T-helper 1 cell (primary cell): Measurements from ENCODE around the gene HLA-DRB1.
"Not testable (repeated sequence)": the region's sequence is repeated elsewhere in the genome, so short reads cannot be mapped to it uniquely, and the experiment has no call there.

ENCODE experiments used
- DNase-seq, 5 donors: peaks; one replicate each; pipeline ENCODE4 v3.0.0-alpha.2; 2012 to 2020

The HLA-DRB1 gene

DNA sequence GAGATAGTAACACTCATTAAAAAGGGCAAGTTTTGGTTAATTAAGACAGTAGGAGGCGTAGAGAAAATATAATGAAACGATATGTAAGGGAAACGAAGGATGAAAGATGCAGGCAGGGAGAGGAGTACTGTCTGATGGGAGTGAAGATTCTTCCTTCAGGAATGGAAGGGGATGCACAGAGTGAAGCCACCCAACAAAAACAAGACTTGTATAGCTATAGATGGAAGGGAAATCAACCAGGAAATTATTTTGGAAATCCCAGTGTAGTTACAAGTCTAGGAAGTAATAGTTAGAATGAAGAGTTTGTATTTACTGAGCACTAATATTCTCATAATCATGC, 19.7 kb upstream of the HLA-DRB1 start:
- no peak for DNase-seq

DNA sequence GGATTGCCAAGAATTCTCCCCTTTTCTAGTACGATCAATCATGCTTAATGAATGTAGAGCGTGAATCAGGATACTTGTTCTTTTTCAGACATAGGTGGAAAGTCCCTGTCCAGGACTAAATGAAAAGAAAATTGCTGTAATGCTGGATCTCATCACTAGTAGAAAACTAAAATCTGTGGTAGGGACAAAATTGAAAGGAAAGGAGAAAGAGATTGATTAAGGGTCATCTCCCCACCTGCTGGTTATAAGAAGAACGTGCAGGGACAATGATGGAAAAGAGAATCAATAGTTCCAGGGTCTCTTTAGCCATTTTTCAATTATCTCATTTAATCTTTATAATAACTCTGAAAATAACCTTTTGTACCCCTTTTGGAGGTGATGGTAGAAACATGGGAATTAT, 18.7 kb upstream of the HLA-DRB1 start:
- no peak for DNase-seq

DNA sequence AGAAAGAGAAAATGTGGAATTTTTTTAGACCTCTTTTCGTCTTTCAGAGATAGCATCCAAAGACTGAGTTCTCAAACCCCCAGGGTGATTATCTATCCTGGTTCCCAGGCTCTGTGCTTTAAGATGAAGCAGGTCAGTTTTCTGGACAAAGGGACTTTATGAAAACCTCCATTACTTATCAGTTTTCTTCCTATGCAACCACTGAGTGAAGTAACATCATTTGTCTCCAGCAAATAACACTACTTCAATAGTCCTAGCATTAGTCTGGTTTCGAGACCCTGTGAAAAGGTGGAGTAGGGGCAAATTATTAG, 18.3 kb upstream of the HLA-DRB1 start:
- DNase-seq = no peak

DNA sequence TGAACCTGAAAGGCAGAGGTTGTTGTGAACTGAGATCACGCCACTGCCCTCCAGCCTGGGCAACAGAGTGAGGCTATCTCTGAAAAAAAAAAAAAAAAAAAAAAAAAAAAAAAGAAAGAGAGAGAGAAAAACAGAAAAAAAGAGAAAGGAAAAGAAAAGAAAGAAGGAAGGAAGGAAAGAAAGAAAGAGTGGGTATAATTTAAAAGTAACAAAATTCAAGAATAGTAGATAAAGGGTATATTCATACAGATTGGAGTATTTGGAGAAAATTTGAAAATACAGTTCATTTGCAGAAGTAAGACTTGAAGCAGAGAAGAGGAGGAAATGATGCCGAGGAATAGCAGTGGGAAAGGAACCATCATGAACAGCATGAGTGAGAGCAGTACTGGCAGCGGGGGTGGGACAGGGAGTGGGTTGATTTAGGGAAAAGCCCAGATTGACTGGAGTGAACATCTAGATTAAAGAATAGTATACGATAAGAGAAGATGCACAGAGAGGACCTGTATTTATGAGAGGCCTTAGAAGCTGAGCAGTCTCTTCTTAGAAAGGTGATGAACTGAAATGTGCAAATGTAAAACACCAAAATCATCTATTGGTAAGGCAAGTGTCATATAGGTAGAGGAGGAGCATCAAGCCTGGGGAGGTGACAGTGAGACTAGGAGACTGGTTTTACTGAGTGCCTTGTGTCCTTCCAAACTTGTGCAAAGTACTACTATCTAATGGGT, 17.8 kb upstream of the HLA-DRB1 start:
- DNase-seq = no peak

DNA sequence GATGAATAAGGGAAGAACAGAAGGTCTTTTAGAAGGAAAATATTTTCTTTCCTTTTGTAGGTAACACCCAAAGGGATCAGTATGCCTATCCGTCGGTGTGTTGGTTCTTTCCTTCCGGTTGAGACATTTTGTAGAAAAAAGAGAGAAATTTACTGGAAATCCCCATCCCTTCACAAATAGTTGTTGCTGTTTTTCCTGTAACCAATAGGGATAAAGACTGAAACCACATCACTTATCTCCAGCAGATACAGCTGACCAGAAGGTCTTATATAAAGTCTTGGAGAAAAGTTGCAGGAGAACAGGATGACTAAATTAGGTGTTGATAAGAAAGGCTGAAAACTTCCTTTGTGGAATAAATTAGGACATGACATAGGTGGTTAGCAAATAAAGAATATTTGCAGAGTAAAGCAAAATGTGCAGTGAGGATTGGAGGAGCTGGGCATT, 14.8 kb upstream of the HLA-DRB1 start:
- DNase-seq = peak in 1 of 5 donors; percentile 69

DNA sequence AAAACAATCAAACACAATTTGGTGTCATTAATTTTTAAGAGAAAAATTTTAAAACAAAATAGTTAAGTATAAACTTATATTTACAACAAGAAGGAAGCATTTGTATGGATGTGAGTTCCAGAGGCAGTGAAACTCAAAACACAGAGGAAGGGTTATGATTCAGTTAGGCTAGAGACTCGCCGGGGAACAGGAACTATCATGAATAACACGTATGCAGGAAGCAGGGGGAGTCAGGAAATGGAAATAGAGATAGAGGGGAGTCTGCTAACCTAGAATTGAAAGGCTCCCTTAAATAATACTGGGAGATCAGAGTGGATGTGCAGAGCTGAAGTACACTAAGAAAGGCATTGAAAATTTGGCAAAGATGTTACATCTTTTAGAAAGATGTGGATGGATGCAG, 14.2 kb upstream of the HLA-DRB1 start:
- peak in 1 of 5 donors; percentile 53 for DNase-seq

DNA sequence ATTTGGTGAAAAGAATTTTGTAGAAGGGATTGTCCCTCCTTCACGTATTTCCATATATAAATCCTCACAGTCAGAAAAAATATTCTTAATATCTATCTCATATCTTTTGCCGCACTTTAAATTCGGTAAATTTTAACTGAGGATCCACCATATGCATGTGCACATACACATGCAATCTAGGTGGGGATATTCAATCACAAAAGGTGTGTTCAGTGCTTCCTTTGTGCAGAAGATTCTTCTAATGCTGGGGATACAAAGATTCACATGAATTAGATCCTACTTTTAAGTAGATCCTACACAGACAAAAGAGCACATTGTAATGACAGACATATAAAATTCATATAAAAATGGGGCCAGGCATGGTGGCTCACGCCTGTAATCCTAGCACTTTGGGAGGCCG, 13.6 kb upstream of the HLA-DRB1 start:
- DNase-seq = no peak

DNA sequence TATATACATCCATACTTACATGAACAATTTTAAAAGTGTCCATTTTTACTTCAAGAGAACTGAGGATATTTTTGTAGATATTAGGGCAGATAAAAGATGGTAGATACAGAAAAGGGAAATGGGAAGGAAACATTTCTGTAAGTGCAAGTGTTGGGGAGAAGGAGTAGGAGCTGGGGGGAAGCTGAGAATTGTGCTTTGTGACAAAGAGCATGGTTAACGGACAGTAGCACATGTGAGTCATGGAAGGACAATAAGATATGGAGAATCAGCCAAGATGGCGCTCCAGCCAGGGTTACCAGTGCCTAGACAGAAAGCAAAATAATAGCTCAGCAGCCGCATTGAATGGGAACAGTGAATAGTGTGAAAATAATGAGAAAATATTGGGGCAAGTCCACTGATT, 12.7 kb upstream of the HLA-DRB1 start:
- DNase-seq = no peak

DNA sequence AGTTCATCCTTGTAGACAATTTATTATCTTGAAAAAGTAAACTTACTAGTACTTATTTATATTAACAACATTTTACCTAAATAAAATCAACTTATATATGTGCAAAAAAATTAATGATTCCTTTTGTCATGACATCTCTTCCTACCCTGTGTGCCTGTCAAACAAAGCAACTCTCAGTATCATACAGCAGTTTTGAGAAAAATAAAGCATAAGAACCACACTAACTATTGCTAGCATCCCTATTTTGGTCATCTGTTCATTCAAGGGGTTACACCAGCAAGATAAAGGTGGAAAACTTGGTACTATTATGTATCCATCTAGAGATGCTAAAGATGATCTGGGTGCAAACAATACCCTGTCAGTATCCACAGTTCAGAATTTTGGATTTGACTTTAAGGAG, 7.4 kb upstream of the HLA-DRB1 start:
- DNase-seq = peak in 1 of 5 donors; percentile 50

DNA sequence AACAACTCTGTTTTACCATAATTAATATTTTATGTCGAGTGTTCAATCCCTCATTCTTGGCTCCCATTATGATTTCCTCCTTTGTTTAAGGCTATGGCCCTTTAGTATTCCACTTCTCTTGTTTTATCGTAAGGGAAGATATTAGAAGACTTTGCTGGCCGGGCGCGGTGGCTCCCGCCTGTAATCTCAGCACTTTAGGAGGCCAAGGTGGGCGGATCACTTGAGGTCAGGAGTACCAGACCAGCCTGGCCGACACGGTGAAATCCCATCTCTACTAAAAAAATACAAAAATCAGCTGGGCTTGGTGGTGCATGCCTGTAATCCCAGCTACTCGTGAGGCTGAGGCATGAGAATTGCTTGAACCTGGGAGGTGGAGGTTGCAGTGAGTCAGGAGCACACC, 1.1 kb upstream of the HLA-DRB1 start:
- DNase-seq = not testable (repeated sequence)

DNA sequence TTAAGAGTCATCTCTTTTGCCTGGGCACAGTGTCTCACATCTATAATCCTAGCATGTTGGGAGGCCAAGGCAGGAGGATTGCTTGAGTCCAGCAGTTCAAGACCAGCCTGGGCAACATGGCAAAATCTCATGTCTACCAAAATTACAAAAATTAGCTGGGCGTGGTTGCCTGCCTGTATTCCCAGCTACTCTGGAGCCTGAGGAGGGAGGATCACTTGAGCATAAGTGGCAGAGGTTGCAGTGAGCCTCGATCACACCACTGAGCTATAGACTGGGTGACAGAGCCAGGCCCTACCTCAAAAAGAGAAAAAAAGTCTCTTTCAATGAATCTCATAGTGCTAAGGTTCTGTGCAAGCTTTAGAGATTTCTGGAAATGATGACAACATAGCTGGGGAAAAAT, 1.5 kb downstream of the HLA-DRB1 start:
- DNase-seq = no peak

DNA sequence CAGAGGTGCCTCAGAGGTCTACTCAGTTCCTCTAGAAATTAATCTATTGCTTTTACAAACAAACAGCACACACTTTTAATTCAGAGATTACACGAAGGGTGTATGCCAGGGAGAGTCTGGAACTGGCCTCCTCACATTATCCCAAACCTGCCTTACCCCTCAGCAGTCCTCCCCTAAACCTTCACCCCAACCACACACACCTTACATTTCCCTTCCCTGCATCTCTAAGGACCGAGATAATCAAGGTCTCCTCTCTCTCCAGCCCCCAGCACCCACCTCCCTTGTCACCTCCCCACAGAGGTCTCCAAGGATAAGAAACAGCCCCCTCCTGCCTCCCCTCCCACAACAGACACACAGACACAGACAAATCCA, 6.1 kb downstream of the HLA-DRB1 start:
- DNase-seq = no peak

DNA sequence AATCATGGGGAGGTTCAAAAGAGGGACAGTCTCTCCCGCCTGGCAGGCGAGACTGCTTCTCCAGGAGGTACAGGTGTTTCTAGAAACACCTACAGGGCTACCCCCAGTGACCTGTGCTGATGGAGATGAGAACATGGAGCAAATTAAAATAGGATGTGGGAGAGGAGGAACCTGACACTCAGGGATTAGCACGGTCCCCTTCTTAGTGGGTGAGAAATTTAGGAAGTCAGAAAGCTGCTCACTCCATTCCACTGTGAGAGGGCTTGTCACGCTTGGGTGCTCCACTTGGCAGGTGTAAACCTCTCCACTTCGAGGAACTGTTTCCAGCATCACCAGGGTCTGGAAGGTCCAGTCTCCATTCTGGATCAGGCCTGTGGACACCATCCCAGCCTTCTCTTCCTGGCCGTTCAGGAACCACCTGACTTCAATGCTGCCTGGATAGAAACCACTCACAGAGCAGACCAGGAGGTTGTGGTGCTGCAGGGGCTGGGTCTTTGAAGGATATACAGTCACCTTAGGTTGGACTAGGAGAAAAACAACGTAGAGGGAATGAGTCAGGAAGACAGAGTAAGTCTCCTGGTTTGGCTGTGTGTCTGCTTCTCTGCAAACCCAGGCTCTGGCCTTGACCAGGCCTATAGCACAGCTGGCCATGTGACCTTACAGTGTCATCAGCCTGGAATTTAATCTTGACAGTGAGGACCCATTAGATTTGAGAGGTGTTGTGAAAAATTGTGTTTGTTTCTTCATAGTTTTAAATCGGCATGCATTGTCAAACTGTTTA, 8.1 kb downstream of the HLA-DRB1 start:
- DNase-seq = no peak

DNA sequence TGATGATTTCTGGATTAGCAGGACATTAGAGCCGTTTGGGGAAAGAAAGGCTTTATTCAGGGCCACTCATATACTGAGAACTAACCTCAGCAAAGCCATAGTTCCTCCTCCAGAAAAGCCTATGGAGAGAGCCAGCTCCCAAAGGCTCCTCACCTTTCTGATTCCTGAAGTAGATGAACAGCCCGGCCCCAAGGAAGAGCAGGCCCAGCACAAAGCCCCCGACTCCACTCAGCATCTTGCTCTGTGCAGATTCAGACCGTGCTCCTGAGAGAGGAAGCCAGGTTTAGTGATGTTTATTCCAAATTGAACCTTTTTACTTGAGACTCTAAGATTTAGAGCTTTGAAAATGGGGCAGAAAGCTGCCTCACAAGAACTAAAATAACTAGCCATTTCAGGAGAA, 9.1 kb downstream of the HLA-DRB1 start:
- DNase-seq = no peak

DNA sequence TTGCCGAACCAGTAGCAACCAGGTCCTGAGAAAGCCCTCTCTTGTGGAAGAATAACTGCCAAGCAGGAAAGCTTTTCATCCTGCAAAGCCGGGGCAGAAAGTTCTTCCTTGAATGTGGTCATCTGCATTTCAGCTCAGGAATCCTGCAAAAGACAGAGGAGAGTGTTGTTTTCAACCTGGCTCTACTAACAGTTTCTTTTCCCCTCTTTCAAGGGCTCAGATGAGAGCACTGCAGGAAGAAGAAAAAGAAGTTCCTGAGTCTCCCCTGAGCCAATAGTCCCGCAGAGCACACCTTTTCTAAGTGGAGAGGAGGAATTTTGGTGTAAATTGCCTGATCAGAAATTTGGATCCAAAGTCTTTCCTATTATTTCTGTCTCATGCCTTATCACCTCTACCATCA, 10.7 kb downstream of the HLA-DRB1 start:
- no peak for DNase-seq

DNA sequence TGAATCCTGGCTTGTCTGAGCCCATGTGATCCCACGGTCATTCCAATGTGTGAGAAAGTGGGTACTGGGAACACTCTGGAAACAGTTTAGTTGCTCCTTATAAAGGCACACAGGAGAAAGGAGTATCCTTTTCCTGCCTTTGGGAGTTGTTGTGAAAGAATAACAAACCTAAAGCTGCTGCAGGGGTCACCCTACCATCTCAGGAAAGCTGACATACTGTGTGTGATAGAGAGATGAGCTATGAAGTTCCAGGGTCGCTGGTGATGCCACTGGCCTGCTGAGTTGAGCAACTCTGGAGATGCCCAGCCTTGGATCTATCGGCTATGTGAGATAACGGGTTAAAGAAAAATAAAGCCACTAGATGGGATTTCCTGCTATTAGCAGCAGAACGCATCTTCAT, 12.2 kb downstream of the HLA-DRB1 start:
- not testable (repeated sequence) for DNase-seq

DNA sequence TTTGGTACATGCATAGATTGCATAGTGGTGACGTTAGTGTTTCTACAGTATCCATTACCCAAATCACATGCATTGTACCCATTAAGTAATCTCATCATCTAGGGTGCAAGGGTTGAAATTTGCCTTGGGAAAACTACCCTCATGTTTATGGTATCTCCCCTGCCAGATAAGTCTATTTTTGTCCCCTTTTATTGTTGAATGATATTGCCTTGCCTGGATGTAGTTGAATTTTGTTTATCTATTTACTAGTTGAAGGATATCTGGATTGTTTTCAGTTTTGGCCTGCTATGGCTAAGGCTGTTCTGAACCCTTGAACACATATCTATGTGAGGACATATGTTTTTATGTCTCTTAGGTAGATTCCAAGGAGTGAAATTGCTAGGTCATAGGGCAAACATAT, 13.4 kb downstream of the HLA-DRB1 start:
- no peak for DNase-seq

DNA sequence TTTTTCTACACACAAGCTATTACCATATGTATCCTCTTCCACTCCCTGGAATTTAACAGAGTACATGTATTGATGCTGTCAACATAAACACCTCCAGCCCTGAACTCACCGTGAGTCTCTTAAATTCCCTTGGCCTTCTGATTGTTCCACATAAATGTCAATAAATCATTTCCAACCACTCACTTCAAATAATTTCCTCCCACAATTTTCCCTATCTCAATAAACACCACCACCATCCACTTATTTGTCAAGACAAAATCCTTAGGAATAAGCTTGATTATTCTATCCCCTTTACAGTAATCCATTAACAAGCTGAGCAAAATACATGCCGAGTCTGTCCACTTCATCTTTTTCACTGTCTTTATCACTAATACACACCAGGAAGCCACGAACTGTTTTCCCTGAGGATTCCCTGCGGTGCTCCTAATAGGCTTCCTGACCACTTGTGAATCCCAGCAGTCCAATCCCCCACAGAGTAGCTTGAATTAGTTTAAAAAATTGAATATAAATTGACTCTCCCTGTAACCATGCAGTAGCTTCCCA, 19.2 kb downstream of the HLA-DRB1 start:
- DNase-seq = no peak

DNA sequence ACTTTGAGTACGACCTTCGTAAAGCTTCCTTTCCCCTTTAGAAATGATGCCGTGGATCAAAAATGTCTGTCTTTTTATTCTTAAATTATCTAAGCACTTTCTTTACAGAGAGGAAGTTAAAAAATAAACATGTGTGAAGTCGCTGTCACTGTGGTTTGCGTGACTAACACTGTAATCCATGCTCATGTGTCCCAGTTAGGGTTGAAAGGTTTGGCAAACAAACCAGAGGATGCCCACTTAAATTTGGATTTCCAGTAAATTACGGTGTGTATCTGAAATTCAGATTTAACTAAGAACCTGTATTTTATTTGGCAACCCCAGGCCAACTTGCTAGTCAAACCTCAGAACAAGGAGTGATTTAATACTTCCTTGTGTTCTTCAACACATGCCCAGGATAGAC, 21.1 kb downstream of the HLA-DRB1 start:
- DNase-seq = no peak

DNA sequence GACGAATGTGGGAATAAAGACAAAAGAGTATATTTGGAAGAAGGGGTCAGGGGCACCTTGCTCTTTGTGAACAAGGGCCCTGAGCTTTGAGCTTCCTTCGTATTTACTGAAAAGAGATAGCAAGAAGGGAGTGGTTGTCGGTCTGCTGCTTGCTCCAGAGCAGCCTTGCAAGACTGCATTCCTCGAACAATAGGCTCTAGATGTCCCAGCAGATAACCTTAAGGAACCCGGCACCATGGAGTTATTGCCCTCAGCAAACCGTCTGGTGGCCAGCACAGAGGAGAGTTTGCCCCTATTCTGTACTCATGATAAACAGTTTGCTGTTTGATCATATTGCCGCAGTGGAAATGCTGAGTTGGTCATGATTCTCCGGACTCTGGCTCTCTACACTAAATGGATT, 22.7 kb downstream of the HLA-DRB1 start:
- no peak for DNase-seq

DNA sequence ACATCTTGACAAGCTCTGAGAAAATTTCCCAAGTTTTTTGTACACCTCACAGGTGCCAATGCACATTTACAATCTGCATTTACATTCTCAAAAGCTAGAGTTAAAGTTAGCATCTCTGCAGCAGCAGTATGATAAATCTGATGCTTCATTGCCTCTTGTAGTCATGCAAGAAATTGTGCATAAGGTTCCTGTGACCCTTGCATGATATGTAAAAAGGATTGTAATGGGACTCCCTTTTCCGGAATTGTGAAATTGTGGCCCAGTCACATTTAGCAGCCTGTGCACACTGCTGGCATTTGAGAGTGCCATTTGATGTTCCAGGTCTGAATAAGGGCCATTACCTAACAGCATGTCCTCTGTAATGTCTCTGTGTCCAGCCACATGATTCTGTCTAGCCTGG, 24.1 kb downstream of the HLA-DRB1 start:
- no peak for DNase-seq

DNA sequence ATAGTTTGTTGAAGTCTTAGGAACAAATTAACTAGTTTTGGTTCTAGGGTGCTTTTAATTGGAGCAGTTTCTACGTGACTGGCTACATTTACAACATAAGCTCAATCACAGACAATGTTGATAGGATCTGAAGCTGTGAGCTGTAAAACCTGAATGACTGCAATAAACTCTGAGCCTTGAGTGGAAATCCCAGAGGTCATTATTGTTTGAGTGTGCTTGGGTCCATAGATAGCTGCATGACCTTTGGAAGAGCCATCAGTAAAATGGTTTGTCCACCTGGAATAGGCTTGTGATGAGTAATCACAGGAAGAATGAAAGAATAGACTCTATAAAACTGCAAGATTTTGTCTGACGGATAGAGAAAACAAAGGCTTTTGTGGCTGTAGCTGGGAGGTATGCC, 26.7 kb downstream of the HLA-DRB1 start:
- DNase-seq = no peak

DNA sequence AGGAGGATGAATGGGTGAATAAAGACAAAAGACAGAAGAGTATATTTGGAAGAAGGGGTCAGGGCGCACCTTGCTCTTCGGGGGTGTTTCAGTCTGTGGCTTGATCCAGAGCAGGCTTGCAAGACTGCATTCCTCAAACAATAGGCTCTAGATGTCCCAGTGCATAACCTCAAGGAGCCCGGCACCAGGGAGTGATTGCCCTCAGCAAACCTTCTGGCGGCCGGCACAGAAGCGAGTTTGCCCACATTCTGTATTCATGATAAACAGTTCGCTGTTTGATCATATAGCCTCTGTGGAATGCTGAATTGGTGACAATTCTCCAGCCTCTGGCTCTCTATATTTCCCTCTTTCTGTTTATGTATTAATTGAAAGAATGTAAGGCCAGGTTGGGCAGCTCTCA, 29.9 kb downstream of the HLA-DRB1 start:
- no peak for DNase-seq

DNA sequence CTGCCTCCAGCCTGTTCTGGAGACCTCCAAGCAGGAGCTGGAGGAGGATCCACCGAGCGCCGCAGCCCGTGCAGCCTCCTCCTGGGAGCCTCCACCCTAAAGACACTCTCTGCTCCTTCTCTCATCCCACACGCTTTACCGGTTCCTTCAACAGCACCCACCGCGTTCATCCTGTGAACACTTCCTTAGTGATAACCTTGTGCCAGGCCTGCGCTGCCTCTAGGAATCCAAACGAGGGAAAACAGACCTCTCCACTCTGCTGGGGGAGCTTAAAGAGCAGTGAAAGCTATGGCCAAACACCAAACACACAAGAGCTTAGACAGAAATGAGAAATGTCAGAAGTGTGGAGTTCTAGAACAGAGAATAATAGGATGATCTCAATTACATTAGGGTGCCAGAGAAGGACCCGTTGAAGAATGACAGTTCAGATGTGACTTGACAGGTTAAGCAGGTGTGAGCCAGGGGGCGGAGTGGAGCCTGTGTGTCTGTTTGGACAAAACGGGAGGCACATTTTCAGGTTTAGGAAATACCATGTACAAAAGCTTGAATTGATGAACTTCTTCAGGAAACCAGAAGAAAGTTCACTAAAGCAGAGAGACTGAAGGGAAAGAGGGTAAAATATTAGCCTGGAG, 31.1 kb downstream of the HLA-DRB1 start:
- no peak for DNase-seq
